Stimulated activated CD8-positive, alpha-beta memory T cell treated with anti-CD3 and anti-CD28 coated beads, Interleukin-2, amount 100 ng/mL, for 1 hour (primary cell): ENCODE data around the gene TMEM231.
A peak's percentile ranks its signal among the peaks of the same experiment; 100 is the strongest.
"Not testable (repeated sequence)": the region's sequence is repeated elsewhere in the genome, so short reads cannot be mapped to it uniquely, and the experiment has no call there.

Experiments used
- DNase-seq, 2 donors: peaks; one replicate each; pipeline ENCODE4 v3.0.0-alpha.2; 2020; ENCODE audit warnings: low read depth in 2 of 2

Gene TMEM231

GRCh38 chr16:75532142-75532765 is 23.8 kb downstream of the TMEM231 start:
- no peak for DNase-seq

GRCh38 chr16:75529959-75530358 is 26.1 kb downstream of the TMEM231 start:
- DNase-seq = no peak

GRCh38 chr16:75529056-75529905 is 26.8 kb downstream of the TMEM231 start:
- DNase-seq = no peak

- no peak for DNase-seq
Measured at GRCh38 chr16:75527825-75528299, 28.2 kb downstream of the TMEM231 start.

- no peak for DNase-seq
Measured at GRCh38 chr16:75526032-75526790, 29.8 kb downstream of the TMEM231 start.

- no peak for DNase-seq
Measured at GRCh38 chr16:75519175-75519574, 36.9 kb downstream of the TMEM231 start.

GRCh38 chr16:75516189-75516966 is 39.7 kb downstream of the TMEM231 start:
- not testable (repeated sequence) for DNase-seq

- DNase-seq = no peak
Measured at GRCh38 chr16:75514296-75514695, 41.8 kb downstream of the TMEM231 start.

GRCh38 chr16:75506574-75506973 is 49.5 kb downstream of the TMEM231 start:
- no peak for DNase-seq

- no peak for DNase-seq
Measured at GRCh38 chr16:75506107-75506506, 49.9 kb downstream of the TMEM231 start.

- no peak for DNase-seq
Measured at GRCh38 chr16:75503801-75504200, 52.3 kb downstream of the TMEM231 start.

GRCh38 chr16:75502916-75503605 is 53.0 kb downstream of the TMEM231 start:
- DNase-seq = no peak

GRCh38 chr16:75501820-75502219 is 54.2 kb downstream of the TMEM231 start:
- not testable (repeated sequence) for DNase-seq

- DNase-seq = no peak
Measured at GRCh38 chr16:75501359-75501758, 54.7 kb downstream of the TMEM231 start.

- not testable (repeated sequence) for DNase-seq
Measured at GRCh38 chr16:75498605-75499322, 57.3 kb downstream of the TMEM231 start.

GRCh38 chr16:75497558-75497957 is 58.5 kb downstream of the TMEM231 start:
- DNase-seq = no peak

GRCh38 chr16:75495076-75495674 is 60.9 kb downstream of the TMEM231 start, which contains the start of gene CHST6:
TSS of gene CHST6 (minus strand) at chr16:75495441. CDS start at chr16:75479828, 15,613 bp downstream.
- peak in 1 of 2 donors; percentile 7 for DNase-seq

GRCh38 chr16:75494661-75495075 is 61.4 kb downstream of the TMEM231 start:
- no peak for DNase-seq

GRCh38 chr16:75494184-75494583 is 61.9 kb downstream of the TMEM231 start:
- no peak for DNase-seq

GRCh38 chr16:75491876-75492275 is 64.2 kb downstream of the TMEM231 start:
- no peak for DNase-seq
